Central memory CD4-positive, alpha-beta T cell (primary cell): ENCODE results near the gene C2CD4B.
A peak's percentile ranks its signal among the peaks of the same experiment; 100 is the strongest.

Experiments
- DNase-seq: peaks from one replicate; pipeline ENCODE4 v3.0.0; 2022

The C2CD4B gene

GRCh38 chr15:62147149-62147548, 17.9 kb downstream of the C2CD4B start:
- DNase-seq = no peak

GRCh38 chr15:62145015-62145735, 19.9 kb downstream of the C2CD4B start:
- no peak for DNase-seq

GRCh38 chr15:62142736-62143135, 22.3 kb downstream of the C2CD4B start:
- no peak for DNase-seq

- DNase-seq = no peak
Observed at GRCh38 chr15:62141643-62142588, 23.2 kb downstream of the C2CD4B start.

GRCh38 chr15:62141200-62141599, 23.9 kb downstream of the C2CD4B start:
- no peak for DNase-seq

- DNase-seq = no peak
Observed at GRCh38 chr15:62138124-62138523, 27.0 kb downstream of the C2CD4B start.

- DNase-seq = no peak
Observed at GRCh38 chr15:62136911-62137865, 27.9 kb downstream of the C2CD4B start.

GRCh38 chr15:62135532-62136134, 29.5 kb downstream of the C2CD4B start:
- DNase-seq = no peak

- no peak for DNase-seq
Observed at GRCh38 chr15:62133141-62133540, 31.9 kb downstream of the C2CD4B start.

- DNase-seq = peak; percentile 36
Observed at GRCh38 chr15:62128916-62129315, 36.2 kb downstream of the C2CD4B start.

- no peak for DNase-seq
Observed at GRCh38 chr15:62126364-62126763, 38.7 kb downstream of the C2CD4B start.

- no peak for DNase-seq
Observed at GRCh38 chr15:62125773-62126172, 39.3 kb downstream of the C2CD4B start.

- DNase-seq = no peak
Observed at GRCh38 chr15:62124973-62125303, 40.1 kb downstream of the C2CD4B start.

GRCh38 chr15:62124176-62124972, 40.7 kb downstream of the C2CD4B start:
- DNase-seq = peak; percentile 36

- DNase-seq = peak; percentile 68
Observed at GRCh38 chr15:62122249-62122648, 42.8 kb downstream of the C2CD4B start.

- DNase-seq = no peak
Observed at GRCh38 chr15:62121273-62122015, 43.6 kb downstream of the C2CD4B start.

GRCh38 chr15:62120776-62121175, 44.3 kb downstream of the C2CD4B start:
- DNase-seq = no peak

GRCh38 chr15:62119874-62120273, 45.2 kb downstream of the C2CD4B start:
- DNase-seq = no peak

- peak; percentile 31 for DNase-seq
Observed at GRCh38 chr15:62119227-62119864, 45.7 kb downstream of the C2CD4B start.

- no peak for DNase-seq
Observed at GRCh38 chr15:62118520-62119226, 46.4 kb downstream of the C2CD4B start.
